ENCODE measurements around the gene BAZ1B.

Gene BAZ1B

GRCh38 chr7:73522105-73522872 lies at the start of gene BAZ1B (continued):
- TF ChIP-seq ZNF777 (tag by site-specific recombination; IDR thresholded peaks at IDR 0.05; ENCODE audit: borderline replicate concordance) (peak; percentile 91), ZEB2 (tag by site-specific recombination; IDR thresholded peaks at IDR 0.05) (peak; percentile 94; the same call in 1 of the 2 replicates), ZNF639 (tag by site-specific recombination; IDR thresholded peaks at IDR 0.05) (peak; percentile 73), ZNF610 (tag by site-specific recombination; IDR thresholded peaks at IDR 0.05; ENCODE audit: borderline replicate concordance) (peak; percentile 42; the same call in 1 of the 2 replicates), ZSCAN30 (tag by site-specific recombination; IDR thresholded peaks at IDR 0.05) (peak; percentile 67; the same call in 1 of the 2 replicates), ZNF548 (tag by site-specific recombination; IDR thresholded peaks at IDR 0.05) (no peak), ZNF266 (tag by site-specific recombination; IDR thresholded peaks at IDR 0.05; ENCODE audit: low read depth) (no peak), PATZ1 (tag by site-specific recombination; IDR thresholded peaks at IDR 0.05) (peak; percentile 85), ZNF391 (tag by site-specific recombination; IDR thresholded peaks at IDR 0.05; ENCODE audit: borderline replicate concordance, low read depth) (peak; percentile 70; the same call in 1 of the 2 replicates), PRDM10 (tag by site-specific recombination; IDR thresholded peaks at IDR 0.05) (peak; percentile 79), ZNF211 (tag by site-specific recombination; IDR thresholded peaks at IDR 0.05; ENCODE audit: low read depth) (no peak), ZBTB7A (tag by site-specific recombination; IDR thresholded peaks at IDR 0.05; ENCODE audit: low read depth) (no peak), ZNF133 (tag by site-specific recombination; IDR thresholded peaks at IDR 0.05) (no peak), ZNF335 (tag by site-specific recombination; conservative IDR thresholded peaks at IDR 0.05) (peak; percentile 93), ZNF350 (tag by site-specific recombination; IDR thresholded peaks at IDR 0.05) (no peak), ZNF423 (tag by site-specific recombination; IDR thresholded peaks at IDR 0.05) (no peak), ZFHX2 (tag by site-specific recombination; conservative IDR thresholded peaks at IDR 0.05) (peak; percentile 42), GLIS1 (tag by site-specific recombination; IDR thresholded peaks at IDR 0.05) (peak; percentile 85), ZNF514 (tag by site-specific recombination; IDR thresholded peaks at IDR 0.05) (no peak), ZNF433 (tag by site-specific recombination; IDR thresholded peaks at IDR 0.05; ENCODE audit: low read depth) (no peak), YY1 (tag by site-specific recombination; IDR thresholded peaks at IDR 0.05) (peak; percentile 41; the same call in 1 of the 2 replicates)
- TF ChIP-seq, protein P1, sequence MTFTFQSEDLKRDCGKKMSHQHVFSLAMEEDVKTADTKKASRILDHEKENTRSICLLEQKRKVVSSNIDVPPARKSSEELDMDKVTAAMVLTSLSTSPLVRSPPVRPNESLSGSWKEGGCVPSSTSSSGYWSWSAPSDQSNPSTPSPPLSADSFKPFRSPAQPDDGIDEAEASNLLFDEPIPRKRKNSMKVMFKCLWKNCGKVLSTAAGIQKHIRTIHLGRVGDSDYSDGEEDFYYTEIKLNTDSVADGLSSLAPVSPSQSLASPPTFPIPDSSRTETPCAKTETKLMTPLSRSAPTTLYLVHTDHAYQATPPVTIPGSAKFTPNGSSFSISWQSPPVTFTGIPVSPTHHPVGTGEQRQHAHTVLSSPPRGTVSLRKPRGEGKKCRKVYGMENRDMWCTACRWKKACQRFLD (tag by site-specific recombination; IDR thresholded peaks at IDR 0.05) = no peak
- TF ChIP-seq, protein P2, sequence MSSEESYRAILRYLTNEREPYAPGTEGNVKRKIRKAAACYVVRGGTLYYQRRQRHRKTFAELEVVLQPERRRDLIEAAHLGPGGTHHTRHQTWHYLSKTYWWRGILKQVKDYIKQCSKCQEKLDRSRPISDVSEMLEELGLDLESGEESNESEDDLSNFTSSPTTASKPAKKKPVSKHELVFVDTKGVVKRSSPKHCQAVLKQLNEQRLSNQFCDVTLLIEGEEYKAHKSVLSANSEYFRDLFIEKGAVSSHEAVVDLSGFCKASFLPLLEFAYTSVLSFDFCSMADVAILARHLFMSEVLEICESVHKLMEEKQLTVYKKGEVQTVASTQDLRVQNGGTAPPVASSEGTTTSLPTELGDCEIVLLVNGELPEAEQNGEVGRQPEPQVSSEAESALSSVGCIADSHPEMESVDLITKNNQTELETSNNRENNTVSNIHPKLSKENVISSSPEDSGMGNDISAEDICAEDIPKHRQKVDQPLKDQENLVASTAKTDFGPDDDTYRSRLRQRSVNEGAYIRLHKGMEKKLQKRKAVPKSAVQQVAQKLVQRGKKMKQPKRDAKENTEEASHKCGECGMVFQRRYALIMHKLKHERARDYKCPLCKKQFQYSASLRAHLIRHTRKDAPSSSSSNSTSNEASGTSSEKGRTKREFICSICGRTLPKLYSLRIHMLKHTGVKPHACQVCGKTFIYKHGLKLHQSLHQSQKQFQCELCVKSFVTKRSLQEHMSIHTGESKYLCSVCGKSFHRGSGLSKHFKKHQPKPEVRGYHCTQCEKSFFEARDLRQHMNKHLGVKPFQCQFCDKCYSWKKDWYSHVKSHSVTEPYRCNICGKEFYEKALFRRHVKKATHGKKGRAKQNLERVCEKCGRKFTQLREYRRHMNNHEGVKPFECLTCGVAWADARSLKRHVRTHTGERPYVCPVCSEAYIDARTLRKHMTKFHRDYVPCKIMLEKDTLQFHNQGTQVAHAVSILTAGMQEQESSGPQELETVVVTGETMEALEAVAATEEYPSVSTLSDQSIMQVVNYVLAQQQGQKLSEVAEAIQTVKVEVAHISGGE (tag by site-specific recombination; conservative IDR thresholded peaks at IDR 0.05; ENCODE audit: low read depth) = peak; percentile 53
- TF ChIP-seq, protein P3, sequence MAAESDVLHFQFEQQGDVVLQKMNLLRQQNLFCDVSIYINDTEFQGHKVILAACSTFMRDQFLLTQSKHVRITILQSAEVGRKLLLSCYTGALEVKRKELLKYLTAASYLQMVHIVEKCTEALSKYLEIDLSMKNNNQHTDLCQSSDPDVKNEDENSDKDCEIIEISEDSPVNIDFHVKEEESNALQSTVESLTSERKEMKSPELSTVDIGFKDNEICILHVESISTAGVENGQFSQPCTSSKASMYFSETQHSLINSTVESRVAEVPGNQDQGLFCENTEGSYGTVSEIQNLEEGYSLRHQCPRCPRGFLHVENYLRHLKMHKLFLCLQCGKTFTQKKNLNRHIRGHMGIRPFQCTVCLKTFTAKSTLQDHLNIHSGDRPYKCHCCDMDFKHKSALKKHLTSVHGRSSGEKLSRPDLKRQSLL (tag by site-specific recombination; IDR thresholded peaks at IDR 0.05) = 0 out of 2 replicates have a peak, but pooled peaks have one; percentile 33
- TF ChIP-seq, protein P4, sequence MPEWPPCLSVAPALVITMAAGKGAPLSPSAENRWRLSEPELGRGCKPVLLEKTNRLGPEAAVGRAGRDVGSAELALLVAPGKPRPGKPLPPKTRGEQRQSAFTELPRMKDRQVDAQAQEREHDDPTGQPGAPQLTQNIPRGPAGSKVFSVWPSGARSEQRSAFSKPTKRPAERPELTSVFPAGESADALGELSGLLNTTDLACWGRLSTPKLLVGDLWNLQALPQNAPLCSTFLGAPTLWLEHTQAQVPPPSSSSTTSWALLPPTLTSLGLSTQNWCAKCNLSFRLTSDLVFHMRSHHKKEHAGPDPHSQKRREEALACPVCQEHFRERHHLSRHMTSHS (tag by site-specific recombination; IDR thresholded peaks at IDR 0.05) = no peak

Data from HEK293 (cell line).